ENCODE results near the gene CCNYL1. TPM values are rescaled to one million over a fixed set of nuclear protein-coding genes. Genes with fewer than 3 reads are reported as not detected.
"Not testable (repeated sequence)": the region's sequence is repeated elsewhere in the genome, so short reads cannot be mapped to it uniquely, and the experiment has no call there.

The CCNYL1 gene
- polyA plus RNA-seq, 1 of the 3 experiments (the other 2 are of a cell fraction), result 8.7 TPM

DNA sequence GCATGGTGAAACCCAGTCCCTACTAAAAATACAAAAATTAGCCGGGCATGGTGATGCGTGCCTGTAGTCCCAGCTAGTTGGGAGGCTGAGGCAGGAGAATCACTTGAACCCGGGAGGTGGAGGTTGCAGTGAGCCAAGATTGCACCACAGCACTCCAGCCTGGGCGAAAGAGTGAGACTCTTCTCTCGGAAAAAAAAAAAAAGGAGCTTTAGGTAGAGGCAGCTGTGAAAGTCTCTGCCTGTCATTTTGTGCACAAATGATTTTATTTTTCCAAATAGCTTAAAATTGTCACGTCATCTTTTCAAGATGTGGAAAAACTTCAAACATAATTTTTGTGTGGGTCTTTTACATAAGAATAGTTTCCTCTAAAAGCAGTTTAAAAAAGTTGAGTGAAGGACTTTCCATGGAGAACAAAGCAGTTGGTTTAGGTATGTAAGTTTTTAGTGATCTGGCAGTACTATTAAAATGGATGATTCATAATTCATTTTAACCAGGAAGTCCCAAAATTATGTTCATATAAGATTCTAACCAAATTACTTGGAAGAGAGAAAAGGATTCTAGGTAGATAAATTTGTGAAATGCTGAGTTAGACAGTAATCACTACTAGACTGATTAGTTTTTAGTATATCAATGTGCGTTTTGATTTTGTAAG is 11.5 kb downstream of the CCNYL1 start:
- CTCF ChIA-PET, result interaction anchor here (0.6 to 1.6 kb wide), 2 partner anchors 11 to 30 kb away, joined by 3 to 4 read pairs; no protein-coding TSS in a partner anchor
- POLR2A ChIA-PET, result no interaction called here
- Histone ChIP-seq H3K9me3 (no peaks in the 10 kb centered on the region), H4K20me1 (ENCODE audit: insufficient read depth) (0 out of 2 replicates have a peak, but pooled peaks cover 6% of the 10 kb centered on the region), H3K9ac (no peak overlapping the region), H3K4me2 (peak overlapping the region; percentile 17; the same call in 1 of the 2 replicates), H2AFZ (ENCODE audit: low read depth) (no peak overlapping the region), H3F3A (replicated peaks; ENCODE audit: insufficient read depth) (peaks cover 35% of the 10 kb centered on the region), H3K27ac (ENCODE audit: low read depth in 2 of 2, low read length in 1 of 2) (peak overlapping the region in 1 of 2 experiments; percentile 35; a peak in 2 of 4 replicates), H3K79me2 (ENCODE audit: insufficient read depth) (peaks cover 58% of the 10 kb centered on the region), H3K9me2 (no peaks in the 10 kb centered on the region), H3K27me3 (ENCODE audit: insufficient read depth) (no peaks in the 10 kb centered on the region), H3K4me3 (ENCODE audit: low read depth in 2 of 2, low read length in 1 of 2) (no peak overlapping the region), H3K4me1 (ENCODE audit: control insufficient read depth in 1 of 2, insufficient read depth in 2 of 2, low read depth in 1 of 2, low read length in 1 of 2) (peaks cover 0 to 27% of the 10 kb centered on the region in 2 experiments; a peak in 2 of 4 replicates), H3K36me3 (replicated peaks in 1 of 2; ENCODE audit: control insufficient read depth in 1 of 2, insufficient read depth in 2 of 2, low read length in 1 of 2) (no peaks in the 10 kb centered on the region)
- TF ChIP-seq FOSL2 (IDR thresholded peaks at IDR 0.05; ENCODE audit: borderline replicate concordance, low read depth) (0 out of 2 replicates have a peak, but pooled peaks have one; percentile 12), RXRA (IDR thresholded peaks at IDR 0.05; ENCODE audit: borderline replicate concordance, low read depth) (no peak)
- no peak for DNase-seq
- 85% methylated on average over 7 of the region's 7 CpGs for WGBS (ENCODE audit: low lambda C conversion rate)

DNA sequence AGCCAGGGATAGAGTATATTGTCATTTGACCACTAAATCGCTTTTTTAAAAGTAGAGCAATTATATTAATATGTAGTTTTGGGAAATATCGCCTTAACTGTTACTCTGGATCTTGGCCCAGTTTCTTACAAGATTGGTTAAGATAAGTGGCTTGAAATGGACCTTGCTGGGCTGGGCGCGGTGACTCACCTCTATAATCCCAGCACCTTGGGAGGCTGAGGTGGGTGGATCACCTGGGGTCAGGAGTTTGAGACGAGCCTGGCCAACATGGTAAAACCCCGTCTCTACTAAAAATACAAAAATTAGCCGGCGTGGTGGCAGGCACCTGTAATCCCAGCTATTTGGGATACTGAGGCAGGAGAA is 12.0 kb downstream of the CCNYL1 start:
- H3K4me3 ChIP-seq (ENCODE audit: low read depth in 2 of 2, low read length in 1 of 2); H3K9ac ChIP-seq; H3K9me2 ChIP-seq; H4K20me1 ChIP-seq (ENCODE audit: insufficient read depth); H2AFZ ChIP-seq (ENCODE audit: low read depth); H3K9me3 ChIP-seq; H3K27me3 ChIP-seq (ENCODE audit: insufficient read depth); POLR2A ChIA-PET; H3K36me3 ChIP-seq (replicated peaks in 1 of 2; ENCODE audit: control insufficient read depth in 1 of 2, insufficient read depth in 2 of 2, low read length in 1 of 2); DNase-seq: not testable (repeated sequence)
- peaks cover 0 to 27% of the 10 kb centered on the region in 2 experiments; a peak in 2 of 4 replicates for H3K4me1 ChIP-seq (ENCODE audit: control insufficient read depth in 1 of 2, insufficient read depth in 2 of 2, low read depth in 1 of 2, low read length in 1 of 2)
- CTCF ChIA-PET, result interaction anchor here (0.6 to 5.9 kb wide), 3 partner anchors 11 to 31 kb away, joined by 3 to 33 read pairs (median 4); no protein-coding TSS in a partner anchor
- 0 out of 2 replicates have a peak, but pooled peaks have one; percentile 11 for TF ChIP-seq JUND (IDR thresholded peaks at IDR 0.05)
- H3F3A ChIP-seq (replicated peaks; ENCODE audit: insufficient read depth), result peaks cover 35% of the 10 kb centered on the region
- peak overlapping the region in 1 of 2 experiments; percentile 35; a peak in 2 of 4 replicates for H3K27ac ChIP-seq (ENCODE audit: low read depth in 2 of 2, low read length in 1 of 2)
- peaks cover 58% of the 10 kb centered on the region for H3K79me2 ChIP-seq (ENCODE audit: insufficient read depth)
- WGBS (ENCODE audit: low lambda C conversion rate), result 82% methylated on average over 8 of the region's 8 CpGs
- 0 out of 2 replicates have a peak overlapping the region, but pooled peaks have one; percentile 17 for H3K4me2 ChIP-seq

DNA sequence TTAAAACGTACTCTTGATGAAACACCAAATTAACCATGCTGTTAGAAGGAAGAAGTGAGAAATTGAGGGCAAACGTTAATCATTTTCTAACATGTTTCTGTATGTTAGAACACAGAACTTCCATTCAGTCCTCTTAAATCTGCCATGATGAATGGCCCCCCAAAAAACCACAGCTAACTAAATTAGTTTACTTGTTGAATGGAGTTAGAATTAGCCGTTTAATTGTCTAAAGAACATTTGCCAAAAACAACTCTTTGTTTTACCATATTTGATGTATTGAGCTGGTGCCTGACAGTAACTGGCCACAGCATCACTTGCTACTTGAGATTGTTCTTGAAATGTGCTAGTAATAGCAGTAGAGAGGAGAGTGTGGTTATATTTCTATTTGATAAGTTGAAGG is 12.7 kb downstream of the CCNYL1 start:
- Histone ChIP-seq H3K4me2 (no peak overlapping the region), H3K4me3 (ENCODE audit: low read depth in 2 of 2, low read length in 1 of 2) (no peak overlapping the region), H3F3A (replicated peaks; ENCODE audit: insufficient read depth) (peaks cover 35% of the 10 kb centered on the region), H3K4me1 (ENCODE audit: control insufficient read depth in 1 of 2, insufficient read depth in 2 of 2, low read depth in 1 of 2, low read length in 1 of 2) (peaks cover 0 to 27% of the 10 kb centered on the region in 2 experiments; a peak in 2 of 4 replicates), H3K9me3 (no peaks in the 10 kb centered on the region), H2AFZ (ENCODE audit: low read depth) (no peak overlapping the region), H3K79me2 (ENCODE audit: insufficient read depth) (peaks cover 55% of the 10 kb centered on the region), H3K9me2 (no peaks in the 10 kb centered on the region), H3K9ac (no peak overlapping the region), H3K36me3 (replicated peaks in 1 of 2; ENCODE audit: control insufficient read depth in 1 of 2, insufficient read depth in 2 of 2, low read length in 1 of 2) (no peaks in the 10 kb centered on the region), H3K27me3 (ENCODE audit: insufficient read depth) (no peaks in the 10 kb centered on the region), H4K20me1 (ENCODE audit: insufficient read depth) (no peaks in the 10 kb centered on the region), H3K27ac (ENCODE audit: low read depth in 2 of 2, low read length in 1 of 2) (no peak overlapping the region)
- POLR2A ChIA-PET, result no interaction called here
- 78% methylated on average over 3 of the region's 3 CpGs for WGBS (ENCODE audit: low lambda C conversion rate)
- TF ChIP-seq TCF12 (IDR thresholded peaks at IDR 0.05) (no peak), NRF1 (IDR thresholded peaks at IDR 0.05; ENCODE audit: low read depth, low read length) (no peak), FOXM1 (IDR thresholded peaks at IDR 0.05; ENCODE audit: low read depth) (no peak), JUND (IDR thresholded peaks at IDR 0.05) (no peak), GABPA (IDR thresholded peaks at IDR 0.05; ENCODE audit: low read depth) (no peak), TEAD4 (IDR thresholded peaks at IDR 0.05; ENCODE audit: borderline replicate concordance, insufficient read depth) (no peak), RFX5 (IDR thresholded peaks at IDR 0.05; ENCODE audit: low read length) (no peak), RXRA (IDR thresholded peaks at IDR 0.05; ENCODE audit: borderline replicate concordance, low read depth) (no peak), FOSL2 (IDR thresholded peaks at IDR 0.05; ENCODE audit: borderline replicate concordance, low read depth) (no peak), MEF2A (IDR thresholded peaks at IDR 0.05; ENCODE audit: borderline replicate concordance, low read depth) (no peak), FOXJ3 (CRISPR knock-in tag; IDR thresholded peaks at IDR 0.05) (no peak), YY1 (IDR thresholded peaks at IDR 0.05; ENCODE audit: low read depth) (no peak)
- TF ChIP-seq, protein P1, sequence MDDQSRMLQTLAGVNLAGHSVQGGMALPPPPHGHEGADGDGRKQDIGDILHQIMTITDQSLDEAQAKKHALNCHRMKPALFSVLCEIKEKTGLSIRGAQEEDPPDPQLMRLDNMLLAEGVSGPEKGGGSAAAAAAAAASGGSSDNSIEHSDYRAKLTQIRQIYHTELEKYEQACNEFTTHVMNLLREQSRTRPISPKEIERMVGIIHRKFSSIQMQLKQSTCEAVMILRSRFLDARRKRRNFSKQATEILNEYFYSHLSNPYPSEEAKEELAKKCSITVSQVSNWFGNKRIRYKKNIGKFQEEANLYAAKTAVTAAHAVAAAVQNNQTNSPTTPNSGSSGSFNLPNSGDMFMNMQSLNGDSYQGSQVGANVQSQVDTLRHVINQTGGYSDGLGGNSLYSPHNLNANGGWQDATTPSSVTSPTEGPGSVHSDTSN (IDR thresholded peaks at IDR 0.05), result no peak
- TF ChIP-seq, protein P2, sequence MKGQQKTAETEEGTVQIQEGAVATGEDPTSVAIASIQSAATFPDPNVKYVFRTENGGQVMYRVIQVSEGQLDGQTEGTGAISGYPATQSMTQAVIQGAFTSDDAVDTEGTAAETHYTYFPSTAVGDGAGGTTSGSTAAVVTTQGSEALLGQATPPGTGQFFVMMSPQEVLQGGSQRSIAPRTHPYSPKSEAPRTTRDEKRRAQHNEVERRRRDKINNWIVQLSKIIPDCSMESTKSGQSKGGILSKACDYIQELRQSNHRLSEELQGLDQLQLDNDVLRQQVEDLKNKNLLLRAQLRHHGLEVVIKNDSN (IDR thresholded peaks at IDR 0.05; ENCODE audit: borderline replicate concordance, low read depth), result no peak
- CTCF ChIA-PET, result interaction anchor here (2.4 to 5.9 kb wide), 2 partner anchors 10 to 22 kb away, joined by 10 to 33 read pairs; no protein-coding TSS in a partner anchor
- no peak for DNase-seq

Measured in SK-N-SH (cell line).